ENCODE results near the gene SLCO4A1.

SLCO4A1 gene, protein sequence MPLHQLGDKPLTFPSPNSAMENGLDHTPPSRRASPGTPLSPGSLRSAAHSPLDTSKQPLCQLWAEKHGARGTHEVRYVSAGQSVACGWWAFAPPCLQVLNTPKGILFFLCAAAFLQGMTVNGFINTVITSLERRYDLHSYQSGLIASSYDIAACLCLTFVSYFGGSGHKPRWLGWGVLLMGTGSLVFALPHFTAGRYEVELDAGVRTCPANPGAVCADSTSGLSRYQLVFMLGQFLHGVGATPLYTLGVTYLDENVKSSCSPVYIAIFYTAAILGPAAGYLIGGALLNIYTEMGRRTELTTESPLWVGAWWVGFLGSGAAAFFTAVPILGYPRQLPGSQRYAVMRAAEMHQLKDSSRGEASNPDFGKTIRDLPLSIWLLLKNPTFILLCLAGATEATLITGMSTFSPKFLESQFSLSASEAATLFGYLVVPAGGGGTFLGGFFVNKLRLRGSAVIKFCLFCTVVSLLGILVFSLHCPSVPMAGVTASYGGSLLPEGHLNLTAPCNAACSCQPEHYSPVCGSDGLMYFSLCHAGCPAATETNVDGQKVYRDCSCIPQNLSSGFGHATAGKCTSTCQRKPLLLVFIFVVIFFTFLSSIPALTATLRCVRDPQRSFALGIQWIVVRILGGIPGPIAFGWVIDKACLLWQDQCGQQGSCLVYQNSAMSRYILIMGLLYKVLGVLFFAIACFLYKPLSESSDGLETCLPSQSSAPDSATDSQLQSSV

GRCh38 chr20:62642051-62642665 lies at the start of gene SLCO4A1:
Gene SLCO4A1 (plus strand): TSS chr20:62642503. CDS start chr20:62656455, 13,952 bp downstream.
- FAIRE-seq, result peak; percentile 78
- peak; percentile 90 for DNase-seq (ENCODE audit: extremely low spot score, insufficient read length, low read depth)

DNA sequence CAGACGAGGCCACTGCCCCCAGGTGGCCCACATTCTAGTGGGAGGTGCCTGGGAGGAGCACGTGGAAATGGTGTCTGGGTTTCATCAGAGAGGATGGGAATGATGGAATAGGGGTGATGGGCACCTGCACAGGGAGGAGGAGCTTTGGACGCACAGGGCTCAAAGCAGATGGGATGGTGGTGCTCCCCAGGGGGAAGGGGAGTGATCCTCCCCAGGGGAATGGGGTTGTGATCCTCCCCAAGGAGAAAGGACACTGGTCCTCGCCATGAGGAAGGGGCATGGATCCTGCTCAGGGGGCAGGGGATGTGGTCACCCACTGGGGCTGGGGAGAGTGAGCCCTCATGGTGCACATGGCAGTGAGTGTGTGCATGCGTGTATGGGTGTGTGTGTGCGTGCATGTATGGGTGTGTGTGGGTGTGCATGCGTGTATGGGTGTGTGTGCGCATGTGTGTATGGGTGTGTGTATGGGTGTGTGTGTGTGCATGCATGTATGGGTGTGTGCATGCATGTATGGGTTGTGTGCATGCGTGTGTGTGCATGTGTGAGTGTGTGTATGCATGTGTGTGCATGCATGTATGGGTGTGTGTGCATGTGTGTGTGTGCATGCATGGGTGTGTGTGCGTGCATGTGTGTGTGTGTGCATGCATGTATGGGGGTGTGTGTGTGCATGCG lies 49.7 kb upstream of the SLCO4A1 start:
- DNase-seq (ENCODE audit: extremely low spot score, insufficient read length, low read depth) (no peak), FAIRE-seq (no peak)

GRCh38 chr20:62593616-62594015 lies 48.7 kb upstream of the SLCO4A1 start:
- DNase-seq (ENCODE audit: extremely low spot score, insufficient read length, low read depth) (no peak), FAIRE-seq (no peak)

- FAIRE-seq, result no peak
Measured at GRCh38 chr20:62595069-62595468, 47.2 kb upstream of the SLCO4A1 start.

GRCh38 chr20:62595491-62595890 lies 46.8 kb upstream of the SLCO4A1 start:
- DNase-seq (ENCODE audit: extremely low spot score, insufficient read length, low read depth), result no peak
- no peak for FAIRE-seq

More at GRCh38 chr20:62595069-62595468, 47.2 kb upstream of the SLCO4A1 start:
- no peak for DNase-seq (ENCODE audit: extremely low spot score, insufficient read length, low read depth)

DNA sequence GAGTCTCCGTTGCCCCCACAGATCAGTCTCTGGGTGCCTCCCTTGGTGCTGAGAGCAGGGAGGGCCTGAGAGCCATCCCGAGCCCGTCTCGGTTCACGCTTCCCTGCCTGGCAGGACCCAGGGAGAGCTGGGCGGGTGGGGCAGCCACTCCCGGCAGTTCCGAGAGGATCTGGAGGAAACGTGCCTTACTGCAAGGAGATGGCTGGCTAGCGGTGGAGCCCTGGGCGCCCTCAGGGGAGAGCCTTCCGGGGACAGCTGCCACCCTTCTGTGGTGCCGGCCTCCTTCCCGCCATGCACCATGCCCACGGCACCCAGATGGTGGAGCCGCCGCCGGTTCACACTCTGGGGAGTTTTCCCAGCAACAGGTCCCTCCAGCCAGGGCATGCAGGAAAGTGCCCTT lies 45.8 kb upstream of the SLCO4A1 start:
- DNase-seq (ENCODE audit: extremely low spot score, insufficient read length, low read depth) (no peak), FAIRE-seq (no peak)

DNA sequence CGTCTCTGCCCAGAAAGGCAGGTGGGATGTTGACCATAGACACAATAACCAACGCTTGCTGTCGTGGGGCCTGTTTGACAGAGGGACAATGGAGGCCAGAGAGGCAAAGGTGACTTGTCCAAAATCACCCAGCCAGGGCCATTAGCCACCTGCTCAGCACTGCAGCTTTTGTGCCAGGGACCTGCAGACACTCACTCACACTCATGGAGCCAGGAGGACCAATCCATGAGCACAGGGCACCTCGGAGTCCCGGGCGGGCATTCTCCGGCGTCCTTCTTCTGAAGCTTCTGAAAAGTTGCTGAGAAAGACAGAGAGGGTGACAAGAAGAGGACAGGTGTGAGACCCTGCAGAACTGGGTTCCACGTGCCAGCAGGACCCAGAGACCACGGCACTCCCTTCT lies 45.4 kb upstream of the SLCO4A1 start:
- no peak for FAIRE-seq
- DNase-seq (ENCODE audit: extremely low spot score, insufficient read length, low read depth), result no peak

- no peak for FAIRE-seq
Measured at GRCh38 chr20:62597416-62598115, 44.7 kb upstream of the SLCO4A1 start.

DNA sequence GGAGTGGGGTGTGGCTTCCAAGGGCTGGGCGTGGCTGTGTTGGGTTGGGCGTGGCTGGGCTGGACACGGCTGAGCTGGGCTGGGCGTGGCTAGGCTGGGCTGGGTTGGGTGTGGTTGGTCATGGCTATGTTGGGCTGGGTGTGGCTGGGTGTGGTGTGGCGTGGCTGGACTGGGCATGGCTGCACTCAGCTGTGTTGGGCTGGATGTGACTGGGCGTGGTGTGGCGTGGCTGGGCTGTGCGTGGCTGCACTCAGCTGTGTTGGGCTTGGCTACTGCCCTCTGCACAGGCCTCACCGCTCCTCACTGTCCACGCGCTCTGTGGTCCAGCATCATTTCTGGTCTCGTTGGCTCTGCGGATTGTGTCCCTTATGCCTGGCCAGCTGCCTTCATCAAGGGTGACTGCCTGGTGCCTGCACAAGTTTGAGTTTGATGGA lies 43.5 kb upstream of the SLCO4A1 start:
- DNase-seq (ENCODE audit: extremely low spot score, insufficient read length, low read depth) (no peak), FAIRE-seq (no peak)

More at GRCh38 chr20:62597416-62598115, 44.7 kb upstream of the SLCO4A1 start:
- no peak for DNase-seq (ENCODE audit: extremely low spot score, insufficient read length, low read depth)

GRCh38 chr20:62599216-62600110 lies 42.8 kb upstream of the SLCO4A1 start:
- DNase-seq (ENCODE audit: extremely low spot score, insufficient read length, low read depth) (no peak), FAIRE-seq (no peak)

- DNase-seq (ENCODE audit: extremely low spot score, insufficient read length, low read depth) (no peak), FAIRE-seq (no peak)
Measured at GRCh38 chr20:62601172-62601571, 41.1 kb upstream of the SLCO4A1 start.

- FAIRE-seq (no peak), DNase-seq (ENCODE audit: extremely low spot score, insufficient read length, low read depth) (no peak)
Measured at GRCh38 chr20:62601714-62602113, 40.6 kb upstream of the SLCO4A1 start.

DNA sequence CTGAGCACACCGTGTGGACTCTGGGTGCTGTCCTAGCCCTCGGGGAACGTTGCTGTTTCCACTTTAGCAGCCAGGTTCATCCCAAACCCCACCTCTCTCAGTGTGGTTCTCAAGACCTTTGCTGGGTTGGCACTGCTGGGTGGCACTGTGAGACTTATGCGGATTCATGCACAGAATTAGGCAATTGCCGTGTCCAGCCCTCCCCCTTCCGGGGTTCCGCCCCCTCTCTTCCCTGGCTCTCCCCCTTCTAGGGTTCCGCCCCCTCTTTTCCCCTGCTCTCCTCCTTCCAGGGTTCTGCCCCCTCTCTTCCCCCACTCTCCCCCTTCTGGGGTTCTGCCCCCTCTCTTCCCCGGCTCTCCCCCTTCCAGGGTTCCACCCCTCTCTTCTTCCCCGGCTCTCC lies 39.8 kb upstream of the SLCO4A1 start:
- FAIRE-seq (no peak), DNase-seq (ENCODE audit: extremely low spot score, insufficient read length, low read depth) (no peak)

DNA sequence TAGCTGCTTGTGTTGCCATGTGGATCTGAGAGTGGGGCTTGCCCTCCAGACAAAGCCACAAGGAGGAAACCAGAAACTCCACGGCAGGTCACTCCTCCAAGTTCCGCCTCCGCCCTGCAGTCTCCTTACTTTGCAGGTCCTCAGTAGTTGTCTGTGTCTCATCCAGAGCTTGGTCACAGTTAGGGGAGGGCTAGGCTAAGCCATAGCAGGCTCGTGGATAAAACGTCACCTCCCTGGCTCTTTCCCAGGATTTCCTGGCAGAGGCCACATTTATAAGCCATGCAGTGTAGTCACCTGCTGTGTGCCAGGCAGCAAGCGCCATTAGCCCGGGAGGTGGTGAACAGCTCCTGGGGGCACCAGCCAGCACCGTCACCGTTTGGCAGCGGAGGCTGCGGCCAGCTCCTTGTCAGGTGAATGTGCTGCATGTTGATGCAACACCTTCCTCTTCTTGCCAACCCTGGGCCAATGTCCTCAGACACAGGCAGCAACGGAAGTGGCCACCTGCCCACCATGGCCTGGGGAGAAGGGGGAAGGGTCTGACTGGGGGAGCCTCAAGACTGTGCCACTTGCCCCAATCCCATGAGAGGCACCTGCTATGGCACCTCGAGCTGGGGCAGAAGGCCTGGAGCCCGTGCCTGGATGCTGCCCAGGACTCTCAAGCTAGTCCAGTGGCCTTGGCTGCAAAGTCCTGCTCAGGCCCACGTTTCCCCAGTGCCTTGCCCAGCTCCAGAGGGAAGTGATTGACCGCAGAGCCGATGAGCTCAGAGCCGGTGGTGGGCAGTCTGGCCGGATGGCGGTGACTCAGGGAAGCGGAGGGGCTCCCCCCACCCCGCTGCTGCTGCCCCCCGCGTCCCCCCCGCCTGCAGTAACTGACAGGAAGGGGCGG lies 39.0 kb upstream of the SLCO4A1 start:
- DNase-seq (ENCODE audit: extremely low spot score, insufficient read length, low read depth) (no peak), FAIRE-seq (peak; percentile 67)

DNA sequence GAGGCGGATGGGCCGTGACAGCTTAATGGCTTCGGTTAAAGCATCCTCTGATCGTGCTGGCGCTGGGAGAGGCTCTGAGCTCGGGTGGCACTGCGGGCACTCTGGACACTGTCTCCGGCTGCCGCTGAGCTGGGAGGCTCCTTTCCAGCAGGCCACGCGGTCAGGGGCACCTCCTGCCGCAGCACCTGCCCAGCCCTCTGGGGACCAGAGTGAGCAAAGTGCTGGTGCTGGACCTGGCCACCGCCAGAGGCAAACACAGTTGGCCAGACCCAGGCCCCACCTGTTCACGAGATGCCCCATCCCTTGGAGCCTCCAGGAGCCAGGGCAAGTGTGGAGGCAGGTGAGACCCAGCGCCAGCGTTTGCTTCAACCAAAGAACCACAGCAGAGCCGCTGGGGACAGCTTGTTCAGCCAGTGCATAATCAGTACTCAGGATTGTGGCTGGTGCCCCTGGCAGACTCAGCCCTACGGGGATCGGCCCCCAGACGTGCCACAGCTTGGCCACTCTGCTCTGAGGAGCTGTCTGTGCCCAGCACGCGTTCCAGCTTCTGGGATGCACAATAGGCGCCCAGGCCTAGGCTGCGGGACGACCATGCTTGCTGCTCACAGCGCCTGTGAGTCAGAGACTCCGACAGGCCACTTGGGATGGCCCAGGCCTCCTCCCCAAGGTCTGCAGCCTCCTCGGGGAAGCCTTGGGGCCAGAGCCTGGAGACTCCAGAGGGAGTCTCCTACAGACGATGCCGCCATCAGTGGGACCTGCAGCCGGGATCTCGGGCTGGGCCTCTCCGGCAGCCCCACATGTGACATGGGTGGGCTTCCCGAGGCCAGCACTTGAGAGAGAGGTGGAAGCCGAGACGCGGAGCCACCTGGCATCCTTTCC lies 38.2 kb upstream of the SLCO4A1 start:
- FAIRE-seq, result no peak
- DNase-seq (ENCODE audit: extremely low spot score, insufficient read length, low read depth), result no peak

- FAIRE-seq (no peak), DNase-seq (ENCODE audit: extremely low spot score, insufficient read length, low read depth) (no peak)
Measured at GRCh38 chr20:62604796-62605195, 37.5 kb upstream of the SLCO4A1 start.
